ENCODE data around the gene GALNT10. TPM values are rescaled to one million over a fixed set of nuclear protein-coding genes. Genes with fewer than 3 reads are reported as not detected.

The GALNT10 gene
- total and polyA plus RNA-seq, 2 of the 8 experiments (the other 6 are each of a cell fraction or from before 2014, with no cell fraction given): 4.6 to 15.5 TPM

DNA sequence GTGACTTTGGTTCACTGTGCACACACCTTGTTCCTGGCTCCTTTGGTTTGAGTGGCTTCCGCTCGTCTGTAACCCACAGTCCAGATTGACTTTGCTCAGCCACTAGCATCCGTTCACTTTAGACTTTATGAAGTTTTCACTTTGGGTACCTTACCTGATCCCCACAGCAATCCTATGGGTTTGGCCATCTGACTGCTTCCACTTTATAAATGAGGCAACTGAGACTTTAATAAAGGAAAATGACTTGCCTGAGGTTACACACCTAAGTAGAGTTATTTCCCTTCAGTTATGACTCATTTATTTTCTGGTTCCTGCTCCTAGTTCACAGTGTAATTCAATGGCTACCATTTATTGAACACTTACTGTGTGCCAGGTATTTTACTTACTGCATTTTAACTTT, 161.0 kb downstream of the GALNT10 start (continued):
- TF ChIP-seq BCL11A (IDR thresholded peaks at IDR 0.05; ENCODE audit: low read depth in 2 of 2, low read length in 2 of 2) (no peak), POU5F1 (IDR thresholded peaks at IDR 0.05; ENCODE audit: low read depth, low read length) (no peak), RAD21 (IDR thresholded peaks at IDR 0.05 in 1 of 2, conservative IDR thresholded peaks at IDR 0.05 in 1 of 2; ENCODE audit: low read depth in 2 of 2, low read length in 2 of 2) (no peak), BACH1 (IDR thresholded peaks at IDR 0.05; ENCODE audit: low read length) (no peak)
